NCI-H1694 treated with DMSO at 0.1 percent for 48 hours (cell line): ENCODE measurements around the gene PRB4.
"Not testable (repeated sequence)": the region's sequence is repeated elsewhere in the genome, so short reads cannot be mapped to it uniquely, and the experiment has no call there.

Experiments used
- DNase-seq: peaks from one replicate; lab custom pipeline; 2025; lab: John Stamatoyannopoulos, UW

PRB4 gene

GRCh38 chr12:11310336-11310735, at the start of gene PRB4:
TSS of gene PRB4 (minus strand) at chr12:11310436. CDS start at chr12:11310398, 38 bp downstream.
- no peak for DNase-seq

GRCh38 chr12:11351736-11352135, 41.5 kb upstream of the PRB4 start:
- not testable (repeated sequence) for DNase-seq

GRCh38 chr12:11348439-11348838, 38.2 kb upstream of the PRB4 start:
- DNase-seq: no peak

- peak; percentile 25 for DNase-seq
Measured at GRCh38 chr12:11347810-11348209, 37.6 kb upstream of the PRB4 start.

GRCh38 chr12:11344500-11344899, 34.3 kb upstream of the PRB4 start:
- DNase-seq: no peak

- no peak for DNase-seq
Measured at GRCh38 chr12:11324426-11324825, 14.2 kb upstream of the PRB4 start.

GRCh38 chr12:11321980-11322379, 11.7 kb upstream of the PRB4 start:
- no peak for DNase-seq

GRCh38 chr12:11307143-11307542, 3.1 kb downstream of the PRB4 start:
- DNase-seq: no peak

GRCh38 chr12:11273449-11273848, 36.8 kb downstream of the PRB4 start:
- DNase-seq: no peak

- DNase-seq: no peak
Measured at GRCh38 chr12:11269607-11270006, 40.6 kb downstream of the PRB4 start, which contains the start of gene PRB3. TSS of gene PRB3 (minus strand) at chr12:11269707. CDS start at chr12:11269669, 38 bp downstream.

GRCh38 chr12:11264501-11264900, 45.7 kb downstream of the PRB4 start:
- DNase-seq: no peak
